Thyroid gland (tissue), 4 donors: ENCODE measurements around the gene SH2D2A. TPM values are rescaled to one million over a fixed set of nuclear protein-coding genes. Genes with fewer than 3 reads are reported as not detected.
A peak's percentile ranks its signal among the peaks of the same experiment; 100 is the strongest.
"Not testable (repeated sequence)": the region's sequence is repeated elsewhere in the genome, so short reads cannot be mapped to it uniquely, and the experiment has no call there.

Experiments used
- DNase-seq, 2 donors: peaks; one replicate each; pipeline ENCODE4 v3.0.0-alpha.2; 2019
- H3K27ac ChIP-seq, 3 donors: fragments of 200-600 bp; sonication (generic); 1 replicate in 2 of 3; 2 replicates in 1 of 3; pipeline ENCODE4 v1.5.1; 2016 to 2019; ENCODE audit warnings: mild to moderate bottlenecking in 1 of 3, moderate library complexity in 1 of 3
- H3K27me3 ChIP-seq: fragments of 200-600 bp; sonication (generic); one replicate; pipeline ENCODE4 v1.5.1; 2019
- H3K36me3 ChIP-seq, 2 donors: fragments of 200-600 bp; sonication (generic); one replicate each; pipeline ENCODE4 v1.5.1; 2016 to 2019
- H3K4me1 ChIP-seq, 2 donors: fragments of 200-600 bp; sonication (generic); one replicate each; pipeline ENCODE4 v1.5.1; 2017 to 2019
- H3K4me3 ChIP-seq, 3 donors: fragments of 200-600 bp; sonication (generic); replicated peaks in 1 of 3; 1 replicate in 2 of 3; 2 replicates in 1 of 3; pipeline ENCODE4 v1.5.1; 2016; ENCODE audit warnings: mild to moderate bottlenecking in 1 of 3
- H3K9me3 ChIP-seq: fragments of 200-600 bp; sonication (generic); one replicate; pipeline ENCODE4 v1.5.1; 2017
- POLR2A ChIP-seq, 2 donors: fragments of 450-650 bp; IDR thresholded peaks; one replicate each; pipeline ENCODE4 v1.6.1; 2017; ENCODE audit warnings: antibody characterized with exemption in 2 of 2, mild to moderate bottlenecking in 2 of 2, moderate library complexity in 1 of 2
- WGBS, 2 donors: methylation state at CpG; one replicate each; pipeline ENCODE4 v1.1.5; 2017; 5-methylcytosine and 5-hydroxymethylcytosine counted together
- intact Hi-C: fragments of 100-400 bp; cut with DNase I; formaldehyde crosslinking; loops from one replicate; pipeline ENCODE4 v1.15.1; 2023
- total RNA-seq, 4 donors: library from RNA; depleted of rRNA; stranded (reverse); fragments of >200 nt; gene quantifications; one replicate each; pipeline ENCODE4 v1.2.3, GENCODE V29; 2016
- TF ChIP-seq, protein P1 (sequence below), 6 experiments: fragments of 200-600 bp in 3 of 6; fragments of 450-650 bp in 3 of 6; sonication (generic) in 3 of 6; IDR thresholded peaks; one replicate each; pipeline ENCODE4 v1.5.1; 2016 to 2019; ENCODE audit warnings: antibody characterized with exemption in 6 of 6, mild to moderate bottlenecking in 2 of 6, inconsistent platforms in 1 of 6, moderate library complexity in 1 of 6

Gene SH2D2A
- total RNA-seq, 4 donors from 2014 or later, result 1.2 to 3.3 (median 2.0) TPM

DNA sequence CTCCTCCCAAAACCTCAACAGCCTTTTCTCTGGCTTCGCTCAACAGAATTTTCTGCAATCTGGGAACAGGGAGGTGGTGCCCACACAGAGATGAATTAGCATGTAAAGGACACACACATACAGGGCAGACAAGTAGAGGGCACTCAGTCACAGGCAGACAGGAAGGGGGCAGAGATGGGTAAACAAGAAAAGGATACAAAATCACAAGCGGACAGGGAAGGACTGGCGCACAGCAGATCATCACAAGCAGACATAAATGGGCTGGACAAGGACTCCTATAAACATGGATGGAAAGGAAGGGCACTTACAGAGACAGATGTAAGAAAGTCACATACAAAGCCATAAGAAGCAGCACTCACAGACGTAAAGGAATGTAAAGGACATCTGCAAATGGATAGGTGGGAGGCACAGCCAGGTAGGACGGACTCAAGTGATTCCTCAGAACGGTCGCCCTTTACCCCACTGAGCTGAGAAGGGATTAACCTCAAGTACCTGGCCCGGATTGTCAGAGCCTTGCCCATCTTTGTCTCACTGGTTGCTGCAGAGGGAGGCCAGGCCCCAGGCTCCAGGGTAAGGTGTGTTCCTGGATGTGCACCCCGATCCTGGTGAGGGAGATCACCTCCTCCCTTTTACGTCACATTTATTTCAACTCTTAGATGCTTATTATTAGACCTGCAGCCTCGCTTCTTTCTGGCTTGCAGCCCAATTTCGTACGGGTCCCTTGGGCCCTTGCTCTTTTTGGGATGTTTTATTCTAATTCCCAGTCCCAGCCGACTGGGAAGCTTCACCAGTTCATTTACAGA is 50.1 kb downstream of the SH2D2A start:
- Histone ChIP-seq H3K4me1 (peaks cover 20 to 21% of the 10 kb centered on the region in 2 donors), H3K4me3 (peak overlapping the region; percentile 38 to 42 (median 38)), H3K27me3 (no peaks in the 10 kb centered on the region), H3K27ac (peak overlapping the region; percentile 53 to 84 (median 76)), H3K36me3 (no peaks in the 10 kb centered on the region), H3K9me3 (no peaks in the 10 kb centered on the region)
- no peak for DNase-seq
- TF ChIP-seq POLR2A (IDR thresholded peaks at IDR 0.05), result no peak
- TF ChIP-seq, protein P1, sequence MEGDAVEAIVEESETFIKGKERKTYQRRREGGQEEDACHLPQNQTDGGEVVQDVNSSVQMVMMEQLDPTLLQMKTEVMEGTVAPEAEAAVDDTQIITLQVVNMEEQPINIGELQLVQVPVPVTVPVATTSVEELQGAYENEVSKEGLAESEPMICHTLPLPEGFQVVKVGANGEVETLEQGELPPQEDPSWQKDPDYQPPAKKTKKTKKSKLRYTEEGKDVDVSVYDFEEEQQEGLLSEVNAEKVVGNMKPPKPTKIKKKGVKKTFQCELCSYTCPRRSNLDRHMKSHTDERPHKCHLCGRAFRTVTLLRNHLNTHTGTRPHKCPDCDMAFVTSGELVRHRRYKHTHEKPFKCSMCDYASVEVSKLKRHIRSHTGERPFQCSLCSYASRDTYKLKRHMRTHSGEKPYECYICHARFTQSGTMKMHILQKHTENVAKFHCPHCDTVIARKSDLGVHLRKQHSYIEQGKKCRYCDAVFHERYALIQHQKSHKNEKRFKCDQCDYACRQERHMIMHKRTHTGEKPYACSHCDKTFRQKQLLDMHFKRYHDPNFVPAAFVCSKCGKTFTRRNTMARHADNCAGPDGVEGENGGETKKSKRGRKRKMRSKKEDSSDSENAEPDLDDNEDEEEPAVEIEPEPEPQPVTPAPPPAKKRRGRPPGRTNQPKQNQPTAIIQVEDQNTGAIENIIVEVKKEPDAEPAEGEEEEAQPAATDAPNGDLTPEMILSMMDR (IDR thresholded peaks at IDR 0.05), result no peak
- intact Hi-C loops, result no loop called here
- WGBS, 2 donors, result 9% methylated on average over 14 of the region's 14 CpGs

DNA sequence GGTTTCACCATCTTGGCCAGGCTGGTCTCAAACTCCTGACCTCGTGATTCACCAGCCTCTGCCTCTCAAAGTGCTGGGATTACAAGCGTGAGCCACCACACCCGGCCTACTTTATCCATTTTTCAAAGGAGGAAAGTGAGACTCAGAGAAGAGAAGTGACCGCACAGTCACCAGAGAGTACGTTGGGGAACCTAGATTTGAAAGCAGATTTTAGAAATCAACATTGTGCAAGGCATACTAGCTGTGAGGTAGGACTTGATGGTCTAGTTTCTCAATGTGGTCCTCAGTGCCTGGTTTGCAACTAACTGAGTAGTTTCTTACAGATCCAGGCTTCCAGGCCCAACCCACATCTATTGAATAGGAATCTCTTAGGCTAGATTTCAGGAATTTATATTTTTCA is 51.0 kb downstream of the SH2D2A start:
- Histone ChIP-seq H3K4me1 (peaks cover 20 to 21% of the 10 kb centered on the region in 2 donors), H3K27ac (no peak overlapping the region), H3K4me3 (no peak overlapping the region), H3K9me3 (no peaks in the 10 kb centered on the region), H3K27me3 (no peaks in the 10 kb centered on the region), H3K36me3 (no peaks in the 10 kb centered on the region)
- 88 to 97% methylated on average over 5 of the region's 5 CpGs for WGBS, 2 donors
- no peak for TF ChIP-seq POLR2A (IDR thresholded peaks at IDR 0.05)
- TF ChIP-seq, protein P1 (IDR thresholded peaks at IDR 0.05), result no peak
- intact Hi-C loops, result no loop called here
- no peak for DNase-seq

DNA sequence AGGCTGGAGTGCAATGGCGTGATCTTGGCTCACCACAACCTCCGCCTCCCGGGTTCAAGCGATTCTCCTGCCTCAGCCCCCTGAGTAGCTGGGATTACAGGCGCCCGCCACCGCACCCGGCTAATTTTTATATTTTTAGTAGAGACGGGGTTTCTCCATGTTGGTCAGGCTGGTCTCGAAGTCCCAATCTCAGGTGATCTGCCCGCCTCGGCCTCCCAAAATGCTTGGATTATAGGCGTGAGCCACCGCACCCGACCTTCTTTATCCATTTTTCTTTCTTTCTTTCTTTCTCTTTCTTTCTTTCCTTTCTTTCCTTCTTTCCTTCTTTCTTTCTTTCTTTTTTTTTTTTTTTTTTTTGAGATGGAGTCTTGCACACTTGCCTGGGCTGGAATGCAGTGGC is 51.5 kb downstream of the SH2D2A start:
- H3K4me3 ChIP-seq, H3K27me3 ChIP-seq, intact Hi-C loops, H3K36me3 ChIP-seq, H3K9me3 ChIP-seq, H3K27ac ChIP-seq, DNase-seq: not testable (repeated sequence)
- H3K4me1 ChIP-seq, result peaks cover 18 to 20% of the 10 kb centered on the region in 2 donors
- 97 to 98% methylated on average over 15 of the region's 15 CpGs for WGBS, 2 donors

DNA sequence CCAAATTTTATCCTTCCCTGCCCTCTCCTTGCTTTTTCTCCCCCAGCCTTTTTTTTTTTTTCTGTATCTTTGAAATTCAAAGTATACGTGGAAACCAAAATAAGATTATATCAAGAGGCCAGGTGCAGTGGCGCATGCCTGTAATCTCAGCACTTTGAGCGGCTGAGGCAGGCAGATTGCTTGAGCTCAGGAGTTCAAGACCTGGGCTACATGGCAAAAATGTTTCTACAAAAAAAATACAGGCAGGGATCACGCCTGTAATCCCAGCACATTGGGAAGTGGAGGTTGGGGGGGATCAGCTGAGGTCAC is 55.9 kb downstream of the SH2D2A start:
- Histone ChIP-seq H3K27ac (no peak overlapping the region), H3K27me3 (no peaks in the 10 kb centered on the region), H3K36me3 (no peaks in the 10 kb centered on the region), H3K4me1 (peaks cover 0 to under 1% of the 10 kb centered on the region in 2 donors), H3K9me3 (no peaks in the 10 kb centered on the region), H3K4me3 (no peak overlapping the region)
- WGBS, 2 donors, result 75 to 82% methylated on average over 4 of the region's 4 CpGs
- no peak for DNase-seq
- intact Hi-C loops, result no loop called here
- no peak for TF ChIP-seq POLR2A (IDR thresholded peaks at IDR 0.05)
- TF ChIP-seq, protein P1 (IDR thresholded peaks at IDR 0.05), result no peak

DNA sequence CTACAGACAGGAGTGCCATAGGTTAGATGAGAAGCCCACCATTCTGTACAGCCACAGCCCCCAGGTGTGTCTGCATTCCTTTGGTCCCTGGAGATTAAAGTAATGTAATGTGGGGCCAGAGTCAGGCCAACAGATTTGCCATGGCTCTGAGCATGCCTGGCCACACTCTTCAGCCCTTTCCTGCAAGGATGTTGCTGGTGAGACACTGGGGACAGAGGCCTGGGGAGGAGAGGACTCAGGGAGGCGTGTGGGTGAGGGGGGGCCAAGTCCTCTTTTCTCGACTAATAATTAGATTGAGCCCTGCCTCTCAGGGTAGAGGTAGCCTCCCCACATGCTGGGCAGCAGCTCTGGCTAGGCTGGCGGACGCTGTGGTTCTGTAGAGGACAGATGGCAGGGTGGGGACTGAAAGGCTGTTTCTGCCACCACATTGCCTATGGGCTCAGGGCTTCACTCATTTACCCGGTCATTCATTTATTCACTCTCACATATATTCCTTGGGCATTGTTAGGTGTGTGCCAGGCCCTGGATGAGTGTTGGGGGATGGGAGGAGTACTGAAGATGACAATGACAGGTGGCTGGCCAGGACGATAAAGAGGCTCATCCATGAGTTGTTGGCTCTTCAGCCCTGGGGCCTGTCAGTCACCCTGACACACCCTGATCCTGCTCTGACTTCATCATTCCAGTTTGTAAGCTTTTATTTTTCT is 56.4 kb downstream of the SH2D2A start:
- no peaks in the 10 kb centered on the region for H3K4me1 ChIP-seq
- WGBS, 2 donors, result 71 to 77% methylated on average over 6 of the region's 6 CpGs
- H3K27ac ChIP-seq, result no peak overlapping the region
- no peaks in the 10 kb centered on the region for H3K27me3 ChIP-seq
- no peak for TF ChIP-seq POLR2A (IDR thresholded peaks at IDR 0.05)
- no peaks in the 10 kb centered on the region for H3K9me3 ChIP-seq
- DNase-seq, result no peak
- H3K4me3 ChIP-seq, result no peak overlapping the region
- intact Hi-C loops, result no loop called here
- H3K36me3 ChIP-seq, result no peaks in the 10 kb centered on the region

DNA sequence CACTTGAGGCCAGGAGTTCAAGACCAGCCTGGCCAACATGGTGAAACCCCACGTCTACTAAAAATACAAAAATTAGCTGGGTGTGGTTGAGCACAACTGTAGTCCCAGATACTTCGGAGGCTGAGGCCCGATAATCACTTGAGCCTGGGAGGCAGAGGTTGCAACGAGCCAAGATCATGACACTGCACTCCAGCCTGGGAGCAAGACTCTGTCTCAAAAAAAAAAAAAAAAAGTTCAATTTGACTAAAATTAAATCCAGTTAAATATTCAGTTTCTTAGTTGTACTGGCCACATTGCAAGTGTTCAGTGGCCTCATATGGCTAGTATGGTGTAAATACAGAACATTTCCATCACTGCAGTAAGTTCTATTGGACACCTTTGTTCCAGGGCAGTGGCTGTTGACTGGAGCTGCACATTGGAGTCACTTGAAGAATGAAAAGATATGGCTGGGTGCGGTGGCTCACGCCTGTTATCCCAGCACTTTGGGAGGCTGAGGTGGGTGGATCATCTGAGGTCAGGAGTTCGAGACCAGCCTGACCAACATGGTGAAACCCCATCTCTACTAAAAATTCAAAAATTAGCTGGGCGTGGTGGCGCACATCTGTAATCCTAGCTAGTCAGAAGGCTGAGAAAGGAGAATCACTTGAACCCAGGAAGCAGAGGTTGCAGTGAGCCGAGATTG is 58.9 kb downstream of the SH2D2A start:
- H3K27ac ChIP-seq, H3K4me3 ChIP-seq, H3K4me1 ChIP-seq, DNase-seq, H3K36me3 ChIP-seq, H3K27me3 ChIP-seq, H3K9me3 ChIP-seq, intact Hi-C loops: not testable (repeated sequence)
- 93 to 96% methylated on average over 10 of the region's 10 CpGs for WGBS, 2 donors
